ENCODE results near the gene TSC22D4.

DNA sequence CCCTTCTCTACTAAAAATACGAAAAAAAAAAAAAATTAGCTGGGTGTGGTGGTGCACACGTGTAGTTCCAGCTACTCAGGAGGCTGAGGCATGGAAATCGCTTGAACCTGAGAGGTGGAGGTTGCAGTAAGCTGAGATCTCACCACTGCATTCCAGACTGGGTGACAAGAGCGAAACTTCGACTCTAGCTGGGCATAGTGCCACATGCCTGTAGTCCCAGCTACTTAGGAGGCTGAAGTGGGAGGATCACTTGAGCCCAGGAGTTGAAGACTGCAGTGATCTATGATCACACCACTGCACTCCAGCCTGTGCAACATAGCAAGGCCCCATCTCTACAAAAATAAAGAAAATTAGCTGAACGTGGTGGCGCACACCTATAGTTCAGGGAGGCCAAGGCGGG lies 13.7 kb downstream of the TSC22D4 start:
- TF ChIP-seq, protein P1, sequence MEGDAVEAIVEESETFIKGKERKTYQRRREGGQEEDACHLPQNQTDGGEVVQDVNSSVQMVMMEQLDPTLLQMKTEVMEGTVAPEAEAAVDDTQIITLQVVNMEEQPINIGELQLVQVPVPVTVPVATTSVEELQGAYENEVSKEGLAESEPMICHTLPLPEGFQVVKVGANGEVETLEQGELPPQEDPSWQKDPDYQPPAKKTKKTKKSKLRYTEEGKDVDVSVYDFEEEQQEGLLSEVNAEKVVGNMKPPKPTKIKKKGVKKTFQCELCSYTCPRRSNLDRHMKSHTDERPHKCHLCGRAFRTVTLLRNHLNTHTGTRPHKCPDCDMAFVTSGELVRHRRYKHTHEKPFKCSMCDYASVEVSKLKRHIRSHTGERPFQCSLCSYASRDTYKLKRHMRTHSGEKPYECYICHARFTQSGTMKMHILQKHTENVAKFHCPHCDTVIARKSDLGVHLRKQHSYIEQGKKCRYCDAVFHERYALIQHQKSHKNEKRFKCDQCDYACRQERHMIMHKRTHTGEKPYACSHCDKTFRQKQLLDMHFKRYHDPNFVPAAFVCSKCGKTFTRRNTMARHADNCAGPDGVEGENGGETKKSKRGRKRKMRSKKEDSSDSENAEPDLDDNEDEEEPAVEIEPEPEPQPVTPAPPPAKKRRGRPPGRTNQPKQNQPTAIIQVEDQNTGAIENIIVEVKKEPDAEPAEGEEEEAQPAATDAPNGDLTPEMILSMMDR (conservative IDR thresholded peaks at IDR 0.05 in 1 of 2, IDR thresholded peaks at IDR 0.05 in 1 of 2; ENCODE audit: low read depth in 1 of 2, low read length in 2 of 2) = no peak
- no peak for TF ChIP-seq EZH2 (IDR thresholded peaks at IDR 0.05; ENCODE audit: low read length, missing control alignments)

All from fibroblast of lung (primary cell).